GM23338 (cell line): ENCODE measurements around the gene UBE2I.

Experiments used
- CREB1 ChIP-seq: fragments of 250-450 bp; sonication (Bioruptor Pico); IDR thresholded peaks from 2 replicates; pipeline ENCODE4 v1.5.0; 2020; ENCODE audit warnings: low read depth, mild to moderate bottlenecking, moderate library complexity
- CTCF ChIP-seq, 2 experiments: fragments of 200-600 bp in 1 of 2; sonication (generic) in 1 of 2; conservative IDR thresholded peaks; 2 replicates each; pipeline versions ENCODE4 v1.5.1 to v1.6.1; 2016 to 2017; ENCODE audit warnings: antibody characterized with exemption in 2 of 2, low read depth in 2 of 2, mild to moderate bottlenecking in 2 of 2, moderate library complexity in 1 of 2
- ETS1 ChIP-seq: IDR thresholded peaks from 2 replicates; pipeline ENCODE4 v1.6.1; 2016; ENCODE audit warnings: antibody characterized with exemption
- EZH2 ChIP-seq: fragments of 200-600 bp; sonication (generic); IDR thresholded peaks from one replicate; pipeline ENCODE4 v1.8.0; 2017; ENCODE audit warnings: antibody characterized with exemption, mild to moderate bottlenecking, low read depth; ENCODE audit not compliant: unreplicated experiment
- EZH2phosphoT487 ChIP-seq: fragments of 200-600 bp; sonication (generic); IDR thresholded peaks from one replicate; pipeline ENCODE4 v1.8.1; 2018; ENCODE audit warnings: antibody characterized with exemption; ENCODE audit not compliant: unreplicated experiment
- JUNB ChIP-seq: IDR thresholded peaks from one replicate; pipeline ENCODE4 v1.6.1; 2016; ENCODE audit warnings: antibody characterized with exemption; ENCODE audit not compliant: unreplicated experiment
- NANOG ChIP-seq: IDR thresholded peaks from 2 replicates; pipeline ENCODE4 v1.6.1; 2016; ENCODE audit warnings: antibody characterized with exemption, borderline replicate concordance
- POLR2AphosphoS5 ChIP-seq: IDR thresholded peaks from 2 replicates; pipeline ENCODE4 v1.6.1; 2016; ENCODE audit warnings: antibody characterized with exemption, low read depth
- REST ChIP-seq: IDR thresholded peaks from one replicate; pipeline ENCODE4 v1.6.1; 2018; ENCODE audit warnings: antibody characterized with exemption; ENCODE audit not compliant: unreplicated experiment
- STAT1 ChIP-seq: IDR thresholded peaks from one replicate; pipeline ENCODE4 v1.6.1; 2016; ENCODE audit warnings: antibody characterized with exemption; ENCODE audit not compliant: unreplicated experiment
- ZNF114 ChIP-seq: fragments of 250-450 bp; sonication (Bioruptor Pico); IDR thresholded peaks from 2 replicates; pipeline ENCODE4 v1.5.0; 2020; ENCODE audit warnings: mild to moderate bottlenecking, moderate library complexity
- ZNF331 ChIP-seq: fragments of 250-450 bp; sonication (Bioruptor Pico); IDR thresholded peaks from 2 replicates; pipeline ENCODE4 v1.5.0; 2020; ENCODE audit warnings: low read depth, mild to moderate bottlenecking, moderate library complexity
- ZNF462 ChIP-seq: fragments of 250-450 bp; sonication (Bioruptor Pico); IDR thresholded peaks from 2 replicates; pipeline ENCODE4 v1.5.0; 2020; ENCODE audit warnings: mild to moderate bottlenecking, moderate library complexity

- TF ChIP-seq CTCF (conservative IDR thresholded peaks at IDR 0.05; ENCODE audit: low read depth in 2 of 2) (no peak), REST (no peak), POLR2AphosphoS5 (no peak), EZH2phosphoT487 (no peak), EZH2 (no peak), ZNF114 (CRISPR knock-in tag) (no peak), STAT1 (no peak), CREB1 (CRISPR knock-in tag) (no peak), ZNF331 (CRISPR knock-in tag) (no peak), JUNB (no peak), ETS1 (no peak), NANOG (no peak), ZNF462 (CRISPR knock-in tag) (no peak)
Observed at GRCh38 chr16:1311738-1312466, 2.5 kb downstream of the UBE2I start.
